Measurements from ENCODE around the gene PICK1. TPM values are rescaled to one million over a fixed set of nuclear protein-coding genes. Genes with fewer than 3 reads are reported as not detected.
A peak's percentile ranks its signal among the peaks of the same experiment; 100 is the strongest.

The PICK1 gene
- total and polyA plus RNA-seq, 2 of the 13 experiments (the other 11 are each of a cell fraction or from before 2014, with no cell fraction given): 19.3 to 25.3 TPM

GRCh38 chr22:38104084-38104483, 46.9 kb downstream of the PICK1 start:
- FAIRE-seq (no peak), DNase-seq (ENCODE audit: low spot score) (no peak), ATAC-seq (no peak)
- Histone ChIP-seq H3K4me1 (ENCODE audit: insufficient read depth, low read length) (peaks cover 25% of the 10 kb centered on the region), H3K9ac (ENCODE audit: insufficient read depth, low read depth, low read length) (no peak overlapping the region), H3K27me3 (ENCODE audit: control insufficient read depth in 1 of 2, insufficient read depth in 2 of 2, low read length in 2 of 2) (no peaks in the 10 kb centered on the region), H3K27ac (ENCODE audit: extremely low read length, insufficient read depth, low read length) (no peak overlapping the region), H3K9me3 (ENCODE audit: low read length) (no peaks in the 10 kb centered on the region), H3K4me2 (ENCODE audit: low read depth, low read length) (no peak overlapping the region), H2AFZ (ENCODE audit: low read length) (no peak overlapping the region), H4K20me1 (ENCODE audit: insufficient read depth, low read length) (no peaks in the 10 kb centered on the region; the same call in 1 of the 2 replicates), H3K79me2 (ENCODE audit: insufficient read depth, low read length) (no peaks in the 10 kb centered on the region), H3K4me3 (replicated peaks in 1 of 3; ENCODE audit: insufficient read depth in 1 of 3, low read depth in 2 of 3, low read length in 3 of 3) (no peak overlapping the region), H3K36me3 (replicated peaks in 1 of 2; ENCODE audit: control insufficient read depth in 1 of 2, insufficient read depth in 2 of 2, low read length in 2 of 2) (peaks cover 2 to 15% of the 10 kb centered on the region in 2 experiments; a peak in 2 of 5 replicates)
- POLR2A ChIA-PET: no interaction called here
- CTCF ChIA-PET (ENCODE audit: low intra/inter-chr PET ratio, low total read pairs): no interaction called here
- 93% methylated on average over 6 of the region's 6 CpGs for WGBS (ENCODE audit: low lambda C conversion rate)
- intact Hi-C loops (cut with micrococcal nuclease; ENCODE audit: unreplicated experiment) (no loop called here), in situ Hi-C loops (cut with HindIII; ENCODE audit: extremely low pct_ligation_motif_present, low pct_unique_long_range_greater_than_20kb) (no loop called here)
- no TSS peak for BruUV-seq (replicated peaks)
- TF ChIP-seq ZNF567 (CRISPR knock-in tag; IDR thresholded peaks at IDR 0.05; ENCODE audit: borderline replicate concordance) (no peak), ZBTB39 (CRISPR knock-in tag; IDR thresholded peaks at IDR 0.05) (no peak), ZNF224 (CRISPR knock-in tag; IDR thresholded peaks at IDR 0.05) (no peak), IRX3 (CRISPR knock-in tag; IDR thresholded peaks at IDR 0.05; ENCODE audit: borderline replicate concordance, low read depth) (no peak), ZNF432 (CRISPR knock-in tag; IDR thresholded peaks at IDR 0.05; ENCODE audit: borderline replicate concordance) (no peak), SKIL (CRISPR knock-in tag; IDR thresholded peaks at IDR 0.05; ENCODE audit: borderline replicate concordance) (no peak), ZKSCAN5 (CRISPR knock-in tag; IDR thresholded peaks at IDR 0.05) (no peak), SOX6 (IDR thresholded peaks at IDR 0.05) (no peak), SOX6 (CRISPR knock-in tag; IDR thresholded peaks at IDR 0.05) (no peak), KDM6A (CRISPR knock-in tag; IDR thresholded peaks at IDR 0.05; ENCODE audit: low read depth) (no peak), CTCF (CRISPR knock-in tag; IDR thresholded peaks at IDR 0.05) (peak; percentile 48), IKZF4 (CRISPR knock-in tag; IDR thresholded peaks at IDR 0.05; ENCODE audit: borderline replicate concordance, low read depth, not compliant biosample characterization) (no peak), ZBTB14 (CRISPR knock-in tag; IDR thresholded peaks at IDR 0.05) (no peak), ZNF512 (CRISPR knock-in tag; IDR thresholded peaks at IDR 0.05) (no peak)

All from HepG2 (cell line).